Glomerular visceral epithelial cell (primary cell): ENCODE data around the gene KRTAP10-8.
"Not testable (repeated sequence)": the region's sequence is repeated elsewhere in the genome, so short reads cannot be mapped to it uniquely, and the experiment has no call there.

Experiments
- DNase-seq: peaks from one replicate; pipeline ENCODE4 v3.0.0-alpha.2; 2016; ENCODE audit errors: extremely low spot score

The KRTAP10-8 gene

DNA sequence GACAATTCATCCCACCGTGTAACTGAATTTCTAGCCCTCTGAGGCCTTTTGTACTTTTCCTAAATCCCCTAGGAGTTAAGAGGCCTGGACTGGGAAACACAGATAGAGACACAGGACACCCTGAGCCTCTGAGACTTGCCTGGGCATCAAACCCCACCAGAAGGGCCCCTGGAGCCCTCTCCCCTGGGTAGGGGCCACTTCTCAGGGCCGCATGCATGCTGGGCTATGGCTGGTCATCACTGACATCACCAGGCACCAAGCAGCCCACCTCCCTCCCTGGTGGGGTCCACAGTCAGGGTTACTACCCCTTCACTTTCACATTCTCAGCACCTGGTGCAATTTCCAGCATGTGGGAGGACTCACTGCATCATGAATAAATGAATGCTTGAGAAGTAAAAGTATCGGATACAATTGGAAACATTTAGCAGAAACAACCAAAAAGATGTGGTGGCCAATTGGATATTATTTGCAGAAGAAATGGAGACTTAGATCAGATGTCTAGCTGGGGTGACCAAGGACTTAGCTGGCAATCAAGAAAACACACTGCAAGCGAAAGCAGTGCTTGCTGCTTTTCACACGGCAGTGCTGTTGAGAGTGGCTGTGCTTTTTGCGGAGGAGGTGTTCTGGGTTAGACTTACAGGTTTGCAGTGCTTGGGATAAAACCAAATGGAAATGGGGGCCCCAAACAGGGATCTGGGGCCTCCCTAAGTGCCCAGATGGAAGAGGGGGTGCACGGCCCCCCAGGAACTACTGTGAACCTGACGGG, 12.4 kb upstream of the KRTAP10-8 start:
- no peak for DNase-seq

DNA sequence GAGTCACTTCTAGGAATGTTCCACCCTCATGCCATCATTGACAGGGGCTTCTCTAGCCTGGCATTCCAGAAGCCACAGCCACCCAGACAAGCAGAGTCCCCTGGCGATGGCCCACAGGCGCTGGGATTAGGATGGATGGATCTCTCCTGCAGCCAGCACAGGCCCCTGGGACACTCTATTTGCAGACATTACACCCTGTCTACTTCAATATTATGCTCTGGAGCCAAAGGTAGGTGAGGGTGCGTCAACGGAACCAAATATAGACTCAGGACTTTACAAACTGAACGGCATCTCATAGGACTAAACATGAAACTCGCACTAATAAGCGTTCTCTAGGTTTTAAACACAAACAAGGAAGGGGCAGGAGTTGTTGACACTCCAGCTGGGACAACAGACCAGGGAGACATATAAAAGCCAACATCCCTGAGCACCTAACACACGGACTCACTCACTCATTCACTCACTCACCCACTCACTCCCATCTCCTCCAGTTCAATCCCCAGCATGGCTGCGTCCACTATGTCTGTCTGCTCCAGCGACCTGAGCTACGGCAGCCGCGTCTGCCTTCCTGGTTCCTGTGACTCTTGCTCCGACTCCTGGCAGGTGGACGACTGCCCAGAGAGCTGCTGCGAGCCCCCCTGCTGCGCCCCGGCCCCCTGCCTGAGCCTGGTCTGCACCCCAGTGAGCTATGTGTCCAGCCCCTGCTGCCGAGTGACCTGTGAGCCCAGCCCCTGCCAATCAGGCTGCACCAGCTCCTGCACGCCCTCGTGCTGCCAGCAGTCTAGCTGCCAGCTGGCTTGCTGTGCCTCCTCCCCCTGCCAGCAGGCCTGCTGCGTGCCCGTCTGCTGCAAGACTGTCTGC, 11.5 kb upstream of the KRTAP10-8 start, which contains the start of gene KRTAP10-7:
Gene KRTAP10-7, plus strand, starts transcription at position 480 of the 861 bp plus-strand sequence. Its CDS starts 25 bp downstream, at position 505.
- not testable (repeated sequence) for DNase-seq

DNA sequence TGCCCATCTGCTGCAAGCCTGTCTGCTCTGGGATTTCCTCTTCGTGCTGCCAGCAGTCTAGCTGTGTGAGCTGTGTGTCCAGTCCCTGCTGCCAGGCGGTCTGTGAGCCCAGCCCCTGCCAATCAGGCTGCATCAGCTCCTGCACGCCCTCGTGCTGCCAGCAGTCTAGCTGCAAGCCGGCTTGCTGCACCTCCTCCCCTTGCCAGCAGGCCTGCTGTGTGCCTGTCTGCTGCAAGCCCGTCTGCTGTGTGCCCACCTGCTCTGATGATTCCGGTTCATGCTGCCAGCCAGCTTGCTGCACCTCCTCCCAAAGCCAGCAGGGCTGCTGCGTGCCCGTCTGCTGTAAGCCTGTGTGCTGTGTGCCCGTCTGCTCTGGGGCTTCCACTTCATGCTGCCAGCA, 10.8 kb upstream of the KRTAP10-8 start:
- DNase-seq = not testable (repeated sequence)

DNA sequence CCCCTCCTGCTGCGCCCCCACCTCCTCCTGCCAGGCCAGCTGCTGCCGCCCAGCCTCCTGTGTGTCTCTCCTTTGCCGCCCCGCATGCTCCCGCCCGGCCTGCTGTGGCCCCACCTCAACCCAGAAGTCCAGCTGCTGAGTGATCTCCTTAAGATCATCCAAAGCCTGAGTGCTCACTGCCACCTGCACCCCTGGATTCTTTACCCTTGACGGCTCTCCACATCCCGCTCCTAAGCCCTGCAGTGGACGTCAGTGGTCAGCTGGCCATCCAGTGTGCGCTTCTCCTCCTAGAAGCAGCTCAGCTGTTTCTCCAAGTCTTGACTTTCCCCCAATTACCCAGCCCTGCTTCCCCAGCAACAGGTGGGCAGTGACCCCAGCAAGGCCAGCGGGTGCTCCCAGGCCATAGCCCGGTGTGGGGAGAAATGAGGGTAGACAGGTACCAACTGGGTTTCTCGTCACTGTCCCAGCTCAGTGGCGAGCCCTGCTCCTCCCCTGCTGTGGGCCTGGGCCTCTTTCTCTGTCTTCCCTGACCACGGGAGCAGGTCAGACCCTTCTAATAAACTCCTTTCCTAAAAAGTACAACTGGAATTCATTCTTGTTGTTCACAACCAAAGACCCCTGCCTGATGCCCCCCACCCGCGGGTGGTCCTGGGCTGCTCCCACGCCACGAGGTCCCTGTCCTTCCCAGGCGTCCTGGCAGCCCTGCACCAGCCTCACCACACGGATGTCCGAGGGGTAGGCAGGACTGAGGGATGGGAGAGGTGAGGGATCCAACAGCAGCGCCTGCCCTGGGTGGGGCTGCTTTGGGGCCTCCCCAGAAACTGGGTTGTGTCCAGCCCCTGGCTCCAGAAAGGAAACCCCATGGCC, 10.1 kb upstream of the KRTAP10-8 start:
- no peak for DNase-seq

DNA sequence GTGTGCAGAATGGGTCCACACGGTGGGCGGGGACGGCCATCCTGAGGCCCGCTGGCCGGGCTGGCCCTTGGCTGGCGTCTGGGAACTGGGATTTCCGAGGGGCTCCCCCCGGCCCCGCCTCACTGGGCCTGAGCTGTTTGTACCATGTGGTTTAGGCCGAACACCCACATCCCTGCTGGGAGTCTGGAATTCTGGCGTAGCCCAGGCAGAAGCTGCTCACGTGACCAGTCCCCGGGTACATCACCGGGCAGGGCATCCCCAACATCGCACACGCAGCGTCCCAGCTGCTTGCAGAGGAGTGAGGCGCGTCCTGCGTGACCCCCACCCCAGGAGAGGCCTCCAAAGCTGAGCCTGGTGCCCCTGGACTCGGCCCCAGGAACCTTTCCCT, 9.4 kb upstream of the KRTAP10-8 start:
- no peak for DNase-seq

DNA sequence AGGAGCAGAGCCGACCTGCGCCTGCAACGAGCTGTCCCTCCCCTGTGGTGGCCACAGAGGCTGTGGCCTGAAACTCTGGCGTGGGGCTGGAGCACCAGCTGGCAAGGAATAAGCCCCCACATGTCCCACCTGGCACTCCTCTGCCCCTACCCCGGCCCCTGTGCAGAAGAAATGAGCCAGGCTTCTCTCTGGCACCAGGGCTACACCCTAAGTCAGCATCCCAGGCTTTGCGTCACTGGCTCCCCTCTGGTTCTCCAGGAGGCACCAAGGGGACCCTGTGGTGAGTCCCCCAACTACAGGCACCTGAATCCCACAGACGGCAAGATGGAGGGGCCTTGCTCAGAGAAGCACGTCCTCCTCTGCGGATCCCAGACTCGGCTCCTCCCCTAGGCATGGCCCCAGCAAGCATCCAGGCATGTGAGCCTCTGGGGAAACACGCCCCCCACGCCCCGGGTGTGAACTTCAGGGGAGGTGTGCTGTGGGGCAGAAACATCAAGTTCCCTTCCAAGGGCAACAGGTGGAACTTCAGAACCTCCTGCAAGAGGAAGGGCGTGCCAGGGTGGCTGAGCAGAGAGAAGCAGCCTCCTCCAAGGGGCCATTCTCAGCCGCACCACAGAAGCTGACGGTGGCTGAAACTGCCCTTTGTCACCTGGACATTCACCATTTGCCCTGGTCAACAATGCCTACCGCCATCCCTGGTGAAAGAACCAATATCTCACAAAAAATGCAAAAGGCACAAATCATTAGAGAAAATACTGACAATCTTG, 8.6 kb upstream of the KRTAP10-8 start:
- no peak for DNase-seq

DNA sequence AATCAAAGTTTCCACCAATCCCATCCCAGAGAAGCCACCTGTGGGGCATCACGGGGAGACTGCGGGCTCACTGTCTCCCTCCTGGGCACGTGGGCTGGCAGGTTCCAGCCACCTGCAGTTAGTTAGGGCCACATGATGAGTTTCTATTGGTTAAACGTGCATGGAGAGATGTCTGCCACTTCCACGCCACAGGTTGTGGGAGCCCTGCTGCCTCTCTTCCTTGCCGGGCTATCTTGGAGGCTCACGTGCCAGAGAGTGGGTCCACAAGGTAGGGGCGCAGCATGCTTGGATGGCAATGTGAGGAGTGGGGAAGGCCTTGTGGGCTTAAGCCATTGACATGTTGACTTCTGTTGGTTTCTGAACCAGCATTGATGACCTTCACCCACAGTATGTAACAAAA, 8.0 kb upstream of the KRTAP10-8 start:
- DNase-seq = no peak

DNA sequence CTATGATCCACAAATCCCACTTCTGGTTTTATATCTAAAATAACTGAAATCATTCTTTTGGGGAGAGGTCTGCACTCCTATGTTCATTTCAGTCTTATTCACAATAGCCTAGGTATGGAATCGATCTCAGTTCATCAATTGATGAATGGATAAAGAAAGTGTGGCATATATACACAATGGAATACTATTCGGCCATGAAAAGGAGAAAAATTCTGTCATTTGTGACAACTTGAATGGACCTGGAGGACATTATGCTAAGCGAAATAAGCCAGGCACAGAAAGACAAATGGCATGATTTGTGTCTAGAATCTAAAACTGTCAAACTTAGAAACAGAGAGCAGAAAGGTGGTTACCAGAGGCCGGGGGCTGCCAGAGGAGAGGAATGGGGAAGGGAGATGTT, 5.4 kb upstream of the KRTAP10-8 start:
- no peak for DNase-seq

DNA sequence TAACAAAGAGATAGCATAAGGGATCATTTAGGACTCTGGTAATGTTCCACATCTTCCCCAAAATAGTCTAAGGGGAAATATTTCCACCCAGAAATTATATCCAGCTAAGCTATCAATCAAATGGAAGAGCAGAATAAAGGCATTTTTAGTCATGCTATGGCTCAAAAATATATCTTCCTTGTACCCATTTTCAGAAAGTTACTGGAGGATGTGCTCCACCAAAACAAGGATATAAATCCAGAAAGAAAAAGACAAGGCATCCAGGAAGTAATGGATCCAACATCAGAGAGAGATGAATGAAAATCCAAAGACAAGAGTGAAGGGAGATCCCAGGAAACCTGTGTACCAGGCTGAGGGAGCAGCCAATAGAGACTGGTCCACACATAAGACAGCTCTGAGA, 2.7 kb upstream of the KRTAP10-8 start:
- no peak for DNase-seq

DNA sequence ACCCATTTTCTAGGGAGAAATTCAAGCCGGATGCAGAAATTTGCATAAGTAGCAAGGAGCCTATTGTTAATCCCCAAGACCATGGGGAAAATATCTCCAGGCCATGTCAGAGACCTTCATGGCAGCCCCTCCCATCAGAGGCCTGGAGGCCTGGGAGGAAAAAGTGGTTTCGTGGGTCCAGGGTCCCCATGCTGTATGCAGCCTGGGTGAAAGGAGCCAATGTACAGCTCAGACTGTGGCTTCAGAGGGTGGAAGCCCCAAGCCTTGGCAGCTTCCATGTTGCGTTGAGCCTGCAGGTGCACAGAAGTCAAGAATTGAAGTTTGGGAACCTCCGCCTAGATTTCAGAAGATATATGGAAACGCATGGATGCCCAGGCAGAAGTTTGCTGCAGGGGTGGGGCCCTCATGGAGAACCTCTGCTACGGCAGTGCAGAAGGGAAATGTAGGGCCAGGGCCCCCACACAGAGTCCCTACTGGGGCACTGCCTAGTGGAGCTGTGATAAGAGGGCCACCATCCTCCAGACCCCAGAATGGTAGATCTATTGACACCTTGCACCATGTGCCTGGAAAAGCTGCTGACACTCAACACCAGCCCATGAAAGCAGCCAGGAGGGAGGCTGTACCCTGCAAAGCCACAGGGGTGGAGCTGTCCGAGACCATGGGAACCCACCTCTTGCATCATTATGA, 1.6 kb upstream of the KRTAP10-8 start:
- not testable (repeated sequence) for DNase-seq

DNA sequence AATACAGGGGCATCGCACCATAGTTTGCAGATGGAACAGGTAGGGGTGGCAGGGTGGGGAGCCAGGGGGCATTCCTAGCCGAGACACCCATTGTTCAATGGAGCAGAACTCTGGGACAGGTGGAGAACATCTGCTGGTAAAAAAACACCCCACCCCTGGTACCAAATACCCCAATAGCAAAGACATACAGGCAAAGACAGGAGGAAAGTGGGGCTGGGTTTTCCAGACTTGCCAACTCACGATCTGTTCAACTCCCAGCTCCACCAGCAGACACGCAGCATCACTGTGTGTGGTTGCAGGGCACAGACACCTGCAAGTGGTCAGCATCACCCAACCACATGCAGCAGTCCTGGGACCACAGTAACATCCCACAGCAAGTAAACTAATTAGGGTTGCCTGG, 328 bp upstream of the KRTAP10-8 start:
- no peak for DNase-seq

DNA sequence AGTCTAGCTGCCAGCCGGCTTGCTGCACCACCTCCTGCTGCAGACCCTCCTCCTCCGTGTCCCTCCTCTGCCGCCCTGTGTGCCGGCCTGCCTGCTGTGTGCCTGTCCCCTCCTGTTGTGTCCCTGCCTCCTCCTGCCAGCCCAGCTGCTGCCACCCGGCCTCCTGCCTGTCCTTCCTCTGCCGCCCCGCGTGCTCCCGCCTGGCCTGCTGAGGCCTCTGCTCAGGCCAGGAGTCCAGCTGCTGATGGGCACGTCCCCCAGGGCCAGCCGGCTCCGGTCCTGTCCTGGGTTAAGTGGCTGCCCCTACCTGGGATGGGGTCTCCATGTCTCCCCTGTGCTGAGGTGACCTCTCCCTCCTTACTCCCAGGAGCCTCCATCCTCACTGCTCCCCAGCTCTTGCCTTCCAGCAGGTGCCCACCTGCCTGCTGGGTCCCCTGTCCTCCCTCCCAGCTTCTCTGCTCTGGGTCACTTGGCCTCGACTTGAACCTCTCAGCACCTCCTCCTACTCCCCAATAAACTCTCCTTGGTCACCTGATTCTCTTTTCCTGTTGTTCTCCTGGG, 870 bp downstream of the KRTAP10-8 start:
- no peak for DNase-seq

DNA sequence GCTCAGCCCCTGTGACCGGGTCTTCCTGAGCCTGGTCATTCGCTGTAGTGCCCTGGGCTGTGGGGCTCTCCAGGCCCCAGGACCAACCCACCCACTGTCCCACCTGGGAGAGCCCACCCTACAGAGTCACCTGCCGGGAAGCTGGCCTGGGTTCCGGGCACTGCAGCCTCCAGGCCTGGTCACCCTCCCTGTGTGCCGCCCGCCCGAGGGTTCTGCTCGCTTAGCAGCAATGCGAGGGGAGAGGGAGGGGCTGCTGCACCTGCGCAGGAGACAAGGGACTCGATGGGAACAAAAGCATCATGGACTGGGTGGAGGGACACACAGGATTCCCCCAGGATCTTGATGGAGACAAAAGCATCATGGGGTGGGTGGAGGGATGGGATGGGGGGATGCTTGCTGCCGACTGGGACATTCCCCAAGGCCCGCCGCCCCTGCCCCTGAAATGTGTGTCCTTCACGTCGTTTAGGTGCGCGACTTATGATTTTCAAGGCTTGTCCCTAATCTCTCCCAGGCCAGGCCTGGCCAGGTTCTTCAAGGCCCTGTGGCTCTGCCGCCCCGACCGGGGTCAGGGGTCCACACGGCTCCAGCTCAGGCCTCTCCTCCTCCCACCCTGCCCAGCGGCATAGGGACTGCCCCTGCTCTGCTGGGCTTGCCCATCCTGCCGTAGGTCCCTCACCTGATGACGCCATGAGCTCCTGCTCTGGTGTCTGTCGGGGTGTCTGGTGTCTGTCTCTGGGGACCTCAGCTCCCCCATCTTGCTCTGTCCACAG, 1.7 kb downstream of the KRTAP10-8 start:
- DNase-seq = no peak

DNA sequence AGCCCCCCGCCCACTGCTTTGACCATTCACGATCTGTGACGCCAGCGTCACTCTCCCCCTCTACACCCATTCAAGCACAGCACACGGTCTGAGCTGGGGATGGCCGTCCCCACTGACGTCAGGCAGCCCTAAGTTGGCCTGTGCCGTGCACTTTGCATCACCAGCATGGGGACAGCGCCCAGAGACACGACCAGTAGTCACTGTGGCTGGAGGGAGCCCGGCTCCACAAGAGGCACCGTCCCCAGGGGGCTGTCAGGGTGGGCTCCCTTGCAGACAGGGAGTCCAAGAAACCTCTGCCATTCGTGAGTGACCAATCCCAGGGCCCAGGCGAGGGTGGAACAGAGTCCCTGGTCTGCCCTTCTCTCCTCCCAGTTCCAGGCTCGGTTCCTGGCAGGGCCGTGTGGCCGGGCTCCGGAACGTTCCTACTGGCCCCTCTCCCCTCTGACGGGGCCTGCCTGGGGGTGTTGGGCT, 2.3 kb downstream of the KRTAP10-8 start:
- no peak for DNase-seq

DNA sequence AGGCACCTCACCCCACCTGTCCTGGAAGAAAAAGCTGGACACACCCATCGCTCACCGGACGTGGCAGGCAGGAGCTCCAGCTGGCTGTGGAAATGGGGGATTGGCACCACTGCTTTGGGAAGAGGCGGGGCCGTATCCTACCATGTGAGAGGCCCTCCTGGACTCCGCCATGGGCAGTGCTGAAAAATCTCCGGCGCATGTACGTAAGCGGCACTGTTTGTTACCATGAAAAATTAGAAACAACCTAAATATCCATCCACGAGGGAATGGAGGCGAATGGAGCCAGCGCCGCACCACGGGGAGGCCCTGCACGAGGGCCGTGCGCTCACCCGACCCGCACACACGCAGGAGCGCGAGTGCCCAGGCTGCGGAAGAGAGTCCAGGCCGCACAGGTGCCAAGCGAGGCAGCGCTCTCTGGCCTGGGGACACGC, 3.1 kb downstream of the KRTAP10-8 start:
- no peak for DNase-seq

DNA sequence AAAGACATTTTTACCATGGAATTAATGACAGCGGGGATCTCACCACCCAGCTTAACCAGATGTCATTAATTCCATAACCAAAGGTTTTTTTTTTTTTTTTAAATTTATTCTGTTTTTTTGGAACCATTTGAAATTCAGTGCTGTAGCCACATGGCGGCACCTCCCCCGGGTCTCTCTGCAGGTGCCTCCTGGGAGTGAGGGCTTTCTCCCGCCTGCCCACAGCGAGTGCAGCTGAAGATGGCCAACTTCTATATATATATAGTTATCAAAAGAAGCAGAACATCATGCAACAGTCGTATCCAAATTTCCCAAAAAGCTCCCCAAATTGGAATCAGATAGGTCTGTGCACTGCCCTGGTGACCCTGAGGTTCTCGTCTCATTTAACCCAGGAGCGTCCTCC, 3.6 kb downstream of the KRTAP10-8 start:
- DNase-seq = no peak

DNA sequence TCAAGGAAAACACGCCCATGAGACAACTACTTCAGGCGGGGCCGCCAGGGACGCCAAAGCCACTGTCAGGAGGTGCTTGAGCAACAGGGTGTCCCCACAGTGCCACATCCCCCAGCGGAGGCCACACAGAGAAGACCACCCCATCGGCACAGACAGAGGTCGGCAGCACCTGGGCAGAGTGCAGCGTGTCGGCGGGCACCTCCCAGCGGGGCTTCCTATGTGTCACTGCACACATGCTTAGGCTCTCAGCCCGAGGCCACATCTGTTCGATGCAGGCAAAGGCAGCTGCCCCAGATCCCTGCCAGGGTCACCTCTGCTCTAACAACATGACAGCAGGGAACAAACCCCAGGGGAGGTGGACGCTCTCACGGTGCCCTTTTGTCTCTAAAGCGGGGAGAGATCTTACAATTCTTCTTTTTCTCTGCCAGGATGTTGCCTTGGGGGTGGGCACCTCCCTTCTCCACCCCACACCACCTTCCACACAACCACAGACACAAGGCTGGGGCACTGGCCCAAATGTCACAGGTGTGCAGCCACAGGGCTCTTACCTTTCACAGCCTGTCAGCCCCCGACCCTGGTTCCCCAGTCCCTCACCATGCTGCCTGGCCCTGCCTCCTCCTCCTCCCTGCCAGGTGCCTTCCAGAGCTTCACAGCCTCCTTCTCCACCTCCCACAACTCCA, 4.2 kb downstream of the KRTAP10-8 start:
- DNase-seq = no peak

DNA sequence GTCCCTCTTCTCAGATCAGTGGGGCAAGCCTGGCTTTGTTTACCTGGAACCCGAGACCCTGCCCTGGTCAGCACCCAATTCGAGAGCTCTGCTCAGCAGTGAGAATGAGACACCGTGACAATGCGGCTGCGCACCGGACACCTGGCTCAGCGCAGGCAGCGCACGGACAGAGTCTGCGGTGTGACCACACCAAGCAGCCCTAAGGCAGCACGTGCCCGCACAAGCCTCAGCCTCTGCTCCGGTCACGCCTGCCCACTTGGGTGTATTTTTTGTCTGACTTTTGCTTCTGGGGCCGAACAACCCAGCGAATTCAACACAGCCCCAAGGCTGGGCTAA, 4.7 kb downstream of the KRTAP10-8 start:
- DNase-seq = no peak

DNA sequence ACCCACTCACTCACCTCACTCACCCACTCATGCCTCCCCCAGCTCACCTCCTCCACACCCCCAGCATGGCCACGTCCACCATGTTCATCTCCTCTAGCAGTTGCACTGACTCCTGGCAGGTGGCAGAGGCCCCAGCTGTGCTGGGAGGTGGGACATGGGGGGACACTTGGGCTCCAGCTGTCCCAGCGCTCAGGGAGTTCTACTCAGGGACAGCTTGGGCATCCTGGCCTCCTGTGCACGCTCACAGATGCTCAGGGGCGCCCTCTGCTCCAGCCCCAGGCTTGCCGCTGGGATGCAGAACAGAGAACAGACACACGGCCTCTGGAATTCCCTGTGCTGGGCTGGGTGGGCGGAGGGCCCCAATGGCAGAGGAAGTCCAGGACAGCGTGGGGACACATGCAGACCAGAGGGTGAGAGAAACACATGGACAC, 5.2 kb downstream of the KRTAP10-8 start:
- no peak for DNase-seq
